B cell (primary cell): Measurements from ENCODE around the gene GRIK2. TPM values are rescaled to one million over a fixed set of nuclear protein-coding genes. Genes with fewer than 3 reads are reported as not detected.

Source experiments
- ATAC-seq: fragments of 200-7000 bp; cut with Tn5 transposase; one replicate; pipeline ENCODE4 v1.10.0; 2021; ENCODE audit warnings: low read depth, mild to moderate bottlenecking, moderate number of reproducible peaks, moderate library complexity
- CTCF ChIA-PET: fragments of 350-600 bp; sonication (Branson Sonifier 250); formaldehyde crosslinking; loops from one replicate; lab custom pipeline; 2021; ENCODE audit warnings: antibody characterized with exemption, inconsistent platforms; lab: Charles Lee
- POLR2A ChIA-PET: fragments of 350-600 bp; sonication (Branson Sonifier 250); formaldehyde crosslinking; loops from one replicate; lab custom pipeline; 2021; ENCODE audit warnings: antibody characterized with exemption; lab: Charles Lee
- DNase-seq: peaks from one replicate; pipeline ENCODE4 v3.0.0; 2013
- H2AFZ ChIP-seq: 2 replicates; pipeline ENCODE4 v1.6.1; 2012; ENCODE audit warnings: mild to moderate bottlenecking, low read depth, low read length; ENCODE audit not compliant: insufficient read depth, poor library complexity, severe bottlenecking
- H3K27ac ChIP-seq, 2 donors: 1 replicate in 1 of 2; 2 replicates in 1 of 2; pipeline ENCODE4 v1.5.1; 2012 to 2013; ENCODE audit warnings: low read length in 2 of 2, mild to moderate bottlenecking in 2 of 2, moderate library complexity in 1 of 2
- H3K27me3 ChIP-seq, 4 experiments: fragments of 200-600 bp in 1 of 4; sonication (generic) in 1 of 4; replicated peaks in 1 of 4; 1 replicate in 2 of 4; 2 replicates in 2 of 4; pipeline versions ENCODE4 v1.6.1 to v1.7.0; 2013 to 2016; ENCODE audit warnings: low read length in 3 of 4, mild to moderate bottlenecking in 2 of 4, mixed read lengths in 1 of 4, moderate library complexity in 1 of 4; ENCODE audit not compliant: insufficient read depth in 4 of 4, control insufficient read depth in 3 of 4; ENCODE audit errors: control extremely low read depth in 1 of 4
- H3K36me3 ChIP-seq, 2 experiments: replicated peaks in 1 of 2; 1 replicate in 1 of 2; 2 replicates in 1 of 2; pipeline versions ENCODE4 v1.6.1 to v1.7.1; 2013; ENCODE audit warnings: low read length in 1 of 2; ENCODE audit not compliant: insufficient read depth in 2 of 2, control insufficient read depth in 1 of 2; ENCODE audit errors: control extremely low read depth in 1 of 2, extremely low read depth in 1 of 2
- H3K4me1 ChIP-seq, 2 donors: fragments of 200-600 bp in 1 of 2; sonication (generic) in 1 of 2; 1 replicate in 1 of 2; 2 replicates in 1 of 2; pipeline versions ENCODE4 v1.5.1 to v1.6.1; 2013 to 2017; ENCODE audit warnings: low read length in 2 of 2; ENCODE audit not compliant: control insufficient read depth in 2 of 2, insufficient read depth in 2 of 2
- H3K4me2 ChIP-seq: replicated peaks from 2 replicates; pipeline ENCODE3; 2012; ENCODE audit warnings: mild to moderate bottlenecking, low read depth, low read length; ENCODE audit not compliant: poor library complexity, severe bottlenecking
- H3K4me3 ChIP-seq, 5 experiments: fragments of 200-600 bp in 1 of 5; sonication (generic) in 1 of 5; 1 replicate in 3 of 5; 2 replicates in 2 of 5; pipeline versions ENCODE4 v1.5.1 to v1.7.0; 2011 to 2016; ENCODE audit warnings: low read length in 4 of 5, mild to moderate bottlenecking in 4 of 5, low read depth in 2 of 5, control low read depth in 1 of 5, moderate library complexity in 1 of 5; ENCODE audit not compliant: insufficient read depth in 1 of 5; ENCODE audit errors: control extremely low read depth in 1 of 5, extremely low read depth in 1 of 5
- H3K79me2 ChIP-seq: fragments of 200-600 bp; sonication (generic); one replicate; pipeline ENCODE4 v1.6.0; 2016; ENCODE audit warnings: low read length; ENCODE audit not compliant: control insufficient read depth, insufficient read depth
- H3K9ac ChIP-seq: fragments of 200-600 bp; sonication (generic); 2 replicates; pipeline ENCODE4 v1.6.1; 2017; ENCODE audit warnings: mild to moderate bottlenecking, low read length, moderate library complexity
- H3K9me3 ChIP-seq, 3 donors: one replicate each; pipeline versions ENCODE4 v1.6.1 to v1.7.1; 2013; ENCODE audit warnings: low read length in 2 of 3; ENCODE audit not compliant: control insufficient read depth in 2 of 3, insufficient read depth in 1 of 3; ENCODE audit errors: control extremely low read depth in 1 of 3
- H4K20me1 ChIP-seq: 2 replicates; pipeline ENCODE4 v1.6.0; 2012; ENCODE audit warnings: mild to moderate bottlenecking, low read length; ENCODE audit not compliant: insufficient read depth, control insufficient read depth, poor library complexity, severe bottlenecking
- H3K27ac Mint-ChIP-seq: one replicate; pipeline ENCODE4 v1.8.0; 2021; ENCODE audit warnings: mixed read lengths
- H3K27me3 Mint-ChIP-seq: one replicate; pipeline ENCODE4 v1.8.0; 2021; ENCODE audit warnings: mixed read lengths
- H3K4me1 Mint-ChIP-seq: one replicate; pipeline ENCODE4 v1.8.0; 2021; ENCODE audit warnings: mixed read lengths
- H3K4me3 Mint-ChIP-seq: one replicate; pipeline ENCODE4 v1.8.0; 2021; ENCODE audit warnings: mixed read lengths
- H3K9me3 Mint-ChIP-seq: one replicate; pipeline ENCODE4 v1.8.0; 2022; ENCODE audit warnings: mixed read lengths; ENCODE audit not compliant: insufficient read depth
- EZH2 ChIP-seq: IDR thresholded peaks from 2 replicates; pipeline ENCODE4 v1.6.1; 2012; ENCODE audit warnings: borderline replicate concordance, low read depth, mild to moderate bottlenecking, moderate library complexity, low read length; ENCODE audit not compliant: insufficient read depth, poor library complexity, severe bottlenecking
- WGBS: methylation state at CpG from one replicate; pipeline ENCODE4 v1.1.5; 2013; ENCODE audit warnings: missing lambda C conversion rate; ENCODE audit not compliant: insufficient coverage; 5-methylcytosine and 5-hydroxymethylcytosine counted together
- intact Hi-C: fragments of 100-400 bp; cut with micrococcal nuclease; formaldehyde crosslinking; loops from one replicate; pipeline ENCODE4 v1.10.0; 2022
- polyA plus RNA-seq: library from polyadenylated mRNA; depleted of rRNA; stranded (reverse); fragments of >200 nt; gene quantifications from 2 replicates; pipeline ENCODE4 v1.2.3, GENCODE V29; 2012
- total RNA-seq, 2 donors: library from RNA; stranded (reverse); fragments of 120-200 nt in 1 of 2; gene quantifications; 1 replicate in 1 of 2; 2 replicates in 1 of 2; pipeline versions ENCODE4 v1.2.3 to v1.2.4, GENCODE V29; 2013 to 2022
- TF ChIP-seq, protein P1 (sequence below): fragments of 200-600 bp; IDR thresholded peaks from one replicate; pipeline ENCODE4 v1.8.0; 2022; ENCODE audit warnings: antibody characterized with exemption, mild to moderate bottlenecking

GRIK2 gene
- total and polyA plus RNA-seq, 2 donors (not counting 1 experiment from before 2014, with no cell fraction given), result not detected

DNA sequence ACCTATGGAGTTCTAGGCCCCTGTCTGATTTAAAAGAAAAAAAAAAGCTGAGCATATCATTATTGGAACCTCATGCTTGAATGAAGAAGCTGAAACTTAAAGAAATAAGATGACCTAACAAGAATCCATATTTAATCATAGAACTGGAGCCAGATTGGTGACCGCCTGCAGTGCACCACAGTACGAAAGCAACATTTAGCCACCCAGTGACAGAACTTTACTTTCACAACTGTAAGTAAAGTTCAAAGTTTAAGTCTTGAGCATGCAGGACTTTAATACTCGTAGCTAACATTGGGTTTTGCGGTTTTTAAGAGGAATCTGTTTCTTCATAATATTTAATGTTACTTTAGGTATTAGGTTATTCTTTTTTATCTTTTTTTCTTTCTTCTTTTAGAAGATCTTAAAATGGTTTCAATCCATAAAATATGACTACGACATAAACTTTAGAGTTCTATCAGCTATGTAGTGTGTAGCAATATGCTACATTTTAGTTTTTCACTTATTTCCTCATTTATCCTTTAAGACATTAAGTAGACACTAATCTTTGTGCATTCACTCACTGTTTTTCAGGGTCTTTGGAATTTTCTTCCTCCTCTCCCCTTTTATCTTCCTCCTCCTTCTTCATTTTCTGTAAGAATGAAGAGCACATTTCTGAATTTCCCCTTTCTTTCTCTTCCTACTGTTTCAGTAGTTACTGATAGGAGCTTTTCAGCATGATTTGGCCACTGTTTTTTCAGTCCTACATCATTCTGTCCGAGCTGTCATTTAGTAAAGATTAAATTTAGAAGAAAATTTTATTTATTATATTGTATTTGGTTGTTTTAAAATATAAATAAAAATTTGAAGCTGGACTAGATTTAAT is 514.1 kb downstream of the GRIK2 start:
- Histone ChIP-seq H3K9me3 (no peaks in the 10 kb centered on the region), H3K27ac (no peak overlapping the region), H3K79me2 (no peaks in the 10 kb centered on the region), H3K36me3 (no peaks in the 10 kb centered on the region), H3K27me3 (no peaks in the 10 kb centered on the region), H4K20me1 (no peaks in the 10 kb centered on the region), H2AFZ (no peak overlapping the region), H3K4me3 (no peak overlapping the region), H3K9ac (no peak overlapping the region), H3K4me1 (no peaks in the 10 kb centered on the region), H3K4me2 (no peak overlapping the region)
- ChIA-PET POLR2A (no interaction called here), CTCF (no interaction called here)
- Mint-ChIP-seq H3K9me3 (no peaks in the 10 kb centered on the region), H3K27me3 (no peaks in the 10 kb centered on the region), H3K4me1 (no peaks in the 10 kb centered on the region), H3K27ac (no peak overlapping the region), H3K4me3 (no peak overlapping the region)
- TF ChIP-seq EZH2, result no peak
- TF ChIP-seq, protein P1, sequence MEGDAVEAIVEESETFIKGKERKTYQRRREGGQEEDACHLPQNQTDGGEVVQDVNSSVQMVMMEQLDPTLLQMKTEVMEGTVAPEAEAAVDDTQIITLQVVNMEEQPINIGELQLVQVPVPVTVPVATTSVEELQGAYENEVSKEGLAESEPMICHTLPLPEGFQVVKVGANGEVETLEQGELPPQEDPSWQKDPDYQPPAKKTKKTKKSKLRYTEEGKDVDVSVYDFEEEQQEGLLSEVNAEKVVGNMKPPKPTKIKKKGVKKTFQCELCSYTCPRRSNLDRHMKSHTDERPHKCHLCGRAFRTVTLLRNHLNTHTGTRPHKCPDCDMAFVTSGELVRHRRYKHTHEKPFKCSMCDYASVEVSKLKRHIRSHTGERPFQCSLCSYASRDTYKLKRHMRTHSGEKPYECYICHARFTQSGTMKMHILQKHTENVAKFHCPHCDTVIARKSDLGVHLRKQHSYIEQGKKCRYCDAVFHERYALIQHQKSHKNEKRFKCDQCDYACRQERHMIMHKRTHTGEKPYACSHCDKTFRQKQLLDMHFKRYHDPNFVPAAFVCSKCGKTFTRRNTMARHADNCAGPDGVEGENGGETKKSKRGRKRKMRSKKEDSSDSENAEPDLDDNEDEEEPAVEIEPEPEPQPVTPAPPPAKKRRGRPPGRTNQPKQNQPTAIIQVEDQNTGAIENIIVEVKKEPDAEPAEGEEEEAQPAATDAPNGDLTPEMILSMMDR, result no peak
- no peak for DNase-seq
- intact Hi-C loops, result no loop called here
- 93% methylated on average over 2 of the region's 6 CpGs for WGBS
- ATAC-seq, result no peak

DNA sequence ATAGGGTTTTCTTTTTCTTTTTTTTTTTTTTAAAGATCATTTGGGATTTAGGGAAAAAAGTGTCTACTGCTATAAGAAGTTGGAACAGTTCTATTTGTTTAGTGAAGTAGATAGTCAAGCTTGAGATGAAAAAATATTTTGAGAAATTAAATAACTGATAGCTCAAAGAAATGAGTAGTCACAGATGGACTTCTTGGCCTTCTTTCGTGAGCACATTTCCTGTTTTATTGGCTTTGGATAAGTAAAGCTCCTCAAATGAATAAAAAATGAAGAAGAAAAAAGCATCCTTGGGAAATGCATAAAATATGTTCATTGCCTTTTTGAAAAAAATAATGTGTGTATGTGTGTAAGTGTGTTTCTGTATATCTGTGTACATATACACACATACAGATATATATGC is 515.9 kb downstream of the GRIK2 start:
- intact Hi-C loops, result no loop called here
- TF ChIP-seq, protein P1, result no peak
- no peak for TF ChIP-seq EZH2
- Mint-ChIP-seq H3K4me1 (no peaks in the 10 kb centered on the region), H3K4me3 (no peak overlapping the region), H3K27me3 (no peaks in the 10 kb centered on the region), H3K27ac (no peak overlapping the region), H3K9me3 (no peaks in the 10 kb centered on the region)
- Histone ChIP-seq H3K27me3 (no peaks in the 10 kb centered on the region), H3K4me3 (no peak overlapping the region), H3K9ac (no peak overlapping the region), H3K9me3 (no peaks in the 10 kb centered on the region), H3K36me3 (no peaks in the 10 kb centered on the region), H3K4me2 (no peak overlapping the region), H4K20me1 (no peaks in the 10 kb centered on the region), H3K27ac (no peak overlapping the region), H3K4me1 (no peaks in the 10 kb centered on the region), H3K79me2 (no peaks in the 10 kb centered on the region), H2AFZ (no peak overlapping the region)
- POLR2A ChIA-PET, result no interaction called here
- CTCF ChIA-PET, result no interaction called here
- DNase-seq, result no peak
- WGBS, result 83% methylated on average over 1 of the region's 1 CpG
- no peak for ATAC-seq
